OCI-LY7 (cell line): ENCODE measurements around the gene TEDC1.

ENCODE experiments used
- EZH2phosphoT487 ChIP-seq: fragments of 200-600 bp; sonication (generic); IDR thresholded peaks from 2 replicates; pipeline ENCODE4 v1.6.1; 2018; ENCODE audit warnings: low read depth, borderline replicate concordance, mild to moderate bottlenecking, mixed run types, antibody characterized with exemption, low read length, moderate library complexity, mixed read lengths
- TF ChIP-seq, protein P1 (sequence below): fragments of 200-600 bp; sonication (generic); conservative IDR thresholded peaks from 2 replicates; pipeline ENCODE4 v1.5.1; 2014; ENCODE audit warnings: mild to moderate bottlenecking, antibody characterized with exemption, low read length, moderate library complexity, mixed read lengths

- TF ChIP-seq, protein P1, sequence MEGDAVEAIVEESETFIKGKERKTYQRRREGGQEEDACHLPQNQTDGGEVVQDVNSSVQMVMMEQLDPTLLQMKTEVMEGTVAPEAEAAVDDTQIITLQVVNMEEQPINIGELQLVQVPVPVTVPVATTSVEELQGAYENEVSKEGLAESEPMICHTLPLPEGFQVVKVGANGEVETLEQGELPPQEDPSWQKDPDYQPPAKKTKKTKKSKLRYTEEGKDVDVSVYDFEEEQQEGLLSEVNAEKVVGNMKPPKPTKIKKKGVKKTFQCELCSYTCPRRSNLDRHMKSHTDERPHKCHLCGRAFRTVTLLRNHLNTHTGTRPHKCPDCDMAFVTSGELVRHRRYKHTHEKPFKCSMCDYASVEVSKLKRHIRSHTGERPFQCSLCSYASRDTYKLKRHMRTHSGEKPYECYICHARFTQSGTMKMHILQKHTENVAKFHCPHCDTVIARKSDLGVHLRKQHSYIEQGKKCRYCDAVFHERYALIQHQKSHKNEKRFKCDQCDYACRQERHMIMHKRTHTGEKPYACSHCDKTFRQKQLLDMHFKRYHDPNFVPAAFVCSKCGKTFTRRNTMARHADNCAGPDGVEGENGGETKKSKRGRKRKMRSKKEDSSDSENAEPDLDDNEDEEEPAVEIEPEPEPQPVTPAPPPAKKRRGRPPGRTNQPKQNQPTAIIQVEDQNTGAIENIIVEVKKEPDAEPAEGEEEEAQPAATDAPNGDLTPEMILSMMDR, result peak; percentile 41; the same call in 1 of the 2 replicates
- TF ChIP-seq EZH2phosphoT487, result peak; percentile 82; the same call in 1 of the 2 replicates
These were observed 5.3 kb upstream of the TEDC1 start for GRCh38 chr14:105485739-105486162.
